K562 (cell line): Measurements from ENCODE around the gene GSTM2. TPM values are rescaled to one million over a fixed set of nuclear protein-coding genes. Genes with fewer than 3 reads are reported as not detected.

Experiments
- DACH1 ChIP-seq: fragments of 450-650 bp; IDR thresholded peaks from 2 replicates; pipeline ENCODE4 v1.6.1; 2018; ENCODE audit not compliant: partially characterized antibody
- E2F3 ChIP-seq: fragments of 250-450 bp; sonication (Bioruptor Pico); IDR thresholded peaks from 2 replicates; pipeline ENCODE4 v1.4.0; 2020; ENCODE audit warnings: mild to moderate bottlenecking
- ESRRA ChIP-seq: fragments of 450-650 bp; IDR thresholded peaks from 2 replicates; pipeline ENCODE4 v1.6.1; 2014; ENCODE audit warnings: low read depth, mild to moderate bottlenecking, moderate library complexity, borderline replicate concordance
- FOSL1 ChIP-seq: fragments of 200-800 bp; sonication (Bioruptor generic); conservative IDR thresholded peaks from 2 replicates; pipeline ENCODE4 v1.6.1; 2016; ENCODE audit warnings: missing genetic modification characterization, missing compliant biosample characterization
- FOXJ2 ChIP-seq: fragments of 200-800 bp; sonication (Bioruptor generic); IDR thresholded peaks from 2 replicates; pipeline ENCODE4 v1.6.1; 2016; ENCODE audit warnings: missing genetic modification characterization, missing compliant biosample characterization
- HCFC1 ChIP-seq: IDR thresholded peaks from 2 replicates; pipeline ENCODE4 v1.6.1; 2012; ENCODE audit warnings: low read depth, low read length, improper control_type of control experiment
- JUN ChIP-seq, 2 experiments: sonication (generic) in 1 of 2; formaldehyde crosslinking in 1 of 2; IDR thresholded peaks; 2 replicates each; pipeline versions ENCODE4 v1.6.1 to v1.8.0; 2012 to 2022; ENCODE audit warnings: borderline replicate concordance in 2 of 2, mild to moderate bottlenecking in 2 of 2, improper control_type of control experiment in 1 of 2, low read depth in 1 of 2, low read length in 1 of 2, missing genetic modification reagents in 1 of 2
- LEF1 ChIP-seq: fragments of 450-650 bp; IDR thresholded peaks from 2 replicates; pipeline ENCODE4 v1.6.1; 2016; ENCODE audit warnings: mild to moderate bottlenecking
- NR1H2 ChIP-seq: sonication (generic); formaldehyde crosslinking; IDR thresholded peaks from 2 replicates; pipeline ENCODE4 v1.4.0; 2020; ENCODE audit warnings: mild to moderate bottlenecking, missing genetic modification reagents
- PKNOX1 ChIP-seq: fragments of 450-650 bp; IDR thresholded peaks from 2 replicates; pipeline ENCODE4 v1.6.1; 2016
- POLR2A ChIP-seq: fragments of 450-650 bp; conservative IDR thresholded peaks from 2 replicates; pipeline ENCODE4 v1.6.1; 2016
- SAP30 ChIP-seq: fragments of 200-600 bp; sonication (generic); IDR thresholded peaks from 2 replicates; pipeline ENCODE4 v1.6.1; 2012; ENCODE audit warnings: borderline replicate concordance, low read depth, mild to moderate bottlenecking, moderate library complexity, low read length, control low read depth, inconsistent platforms; ENCODE audit not compliant: insufficient read depth, poor library complexity, severe bottlenecking
- SFPQ ChIP-seq: fragments of 200-400 bp; formaldehyde crosslinking; IDR thresholded peaks from 2 replicates; pipeline ENCODE4 v1.6.1; 2017; ENCODE audit warnings: mild to moderate bottlenecking, low read depth, low read length, moderate library complexity
- SLC30A9 ChIP-seq: fragments of 250-450 bp; sonication (Bioruptor Pico); IDR thresholded peaks from 2 replicates; pipeline ENCODE4 v1.8.0; 2022; ENCODE audit warnings: mild to moderate bottlenecking, moderate library complexity
- SMAD3 ChIP-seq: fragments of 450-650 bp; formaldehyde crosslinking; conservative IDR thresholded peaks from 2 replicates; pipeline ENCODE4 v1.4.0; 2020; ENCODE audit warnings: mild to moderate bottlenecking
- U2AF2 ChIP-seq: fragments of 200-400 bp; formaldehyde crosslinking; optimal IDR thresholded peaks from 2 replicates; pipeline ENCODE3; 2017; ENCODE audit warnings: low read depth, mild to moderate bottlenecking, low read length
- ZEB2 ChIP-seq: fragments of 450-650 bp; IDR thresholded peaks from 2 replicates; pipeline ENCODE4 v1.6.1; 2016
- ZNF133 ChIP-seq: fragments of 250-450 bp; sonication (Bioruptor Pico); IDR thresholded peaks from 2 replicates; pipeline ENCODE4 v1.4.0; 2020; ENCODE audit warnings: mild to moderate bottlenecking
- ZNF212 ChIP-seq: fragments of 450-650 bp; formaldehyde crosslinking; IDR thresholded peaks from 2 replicates; pipeline ENCODE4 v1.4.0; 2020; ENCODE audit warnings: mild to moderate bottlenecking
- ZNF592 ChIP-seq: fragments of 450-650 bp; IDR thresholded peaks from 2 replicates; pipeline ENCODE4 v1.6.1; 2017; ENCODE audit warnings: antibody characterized with exemption, mild to moderate bottlenecking
- polyA plus RNA-seq, 8 experiments: library from polyadenylated mRNA; depleted of rRNA in 4 of 8; stranded (reverse) in 5 of 8; unstranded in 3 of 8; fragments of >200 nt; fragmentation: Nextera tagmentation in 2 of 8; fragmentation: Illumina TruSeq in 1 of 8; extraction: Ambion mirVana in 2 of 8; extraction: Trizol in 1 of 8; gene quantifications; 2 replicates each; pipeline versions ENCODE4 v1.2.1 to v1.2.3, GENCODE V29; 2011 to 2014; ENCODE audit warnings: inconsistent platforms in 1 of 8, missing spikeins in 1 of 8
- total RNA-seq, 7 experiments: library from RNA; depleted of rRNA in 6 of 7; stranded (reverse); fragments of >200 nt in 6 of 7; fragmentation: Illumina TruSeq in 2 of 7; extraction: Trizol in 2 of 7; gene quantifications; 2 replicates each; pipeline versions ENCODE4 v1.2.1 to v1.2.3, GENCODE V29; 2011 to 2021; ENCODE audit warnings: low replicate concordance in 1 of 7

The GSTM2 gene
- total and polyA plus RNA-seq, 9 of the 15 experiments (the other 6 are each of a cell fraction or from before 2014, with no cell fraction given), result 1.6 to 15.1 (median 6.8) TPM

- TF ChIP-seq ZNF592 (peak; percentile 77), ZNF212 (CRISPR knock-in tag) (no peak), E2F3 (CRISPR knock-in tag) (peak; percentile 33; the same call in 1 of the 2 replicates), HCFC1 (peak; percentile 46; the same call in 1 of the 2 replicates), SAP30 (peak; percentile 70), JUN (IDR thresholded peaks at IDR 0.05; ENCODE audit: borderline replicate concordance, low read depth, low read length) (peak; percentile 49; the same call in 1 of the 2 replicates), JUN (CRISPR knock-in tag; IDR thresholded peaks at IDR 0.05; ENCODE audit: borderline replicate concordance) (peak; percentile 92), U2AF2 (no peak), POLR2A (peak; percentile 89), ZNF133 (CRISPR knock-in tag) (no peak), ESRRA (peak; percentile 10; the same call in 1 of the 2 replicates), NR1H2 (no peak), SLC30A9 (CRISPR knock-in tag) (no peak), LEF1 (peak; percentile 67; the same call in 1 of the 2 replicates), SMAD3 (CRISPR knock-in tag) (no peak), SFPQ (no peak), FOXJ2 (tag) (no peak), PKNOX1 (peak; percentile 63), ZEB2 (no peak), FOSL1 (peak; percentile 56; the same call in 1 of the 2 replicates), DACH1 (no peak)
Observed at GRCh38 chr1:109619576-109620400, 48.1 kb upstream of the GSTM2 start, which contains the start of the genes AMPD2 and GNAT2 (continued).
